Heart right ventricle (tissue), 16 donors: Measurements from ENCODE around the gene GGT6. TPM values are rescaled to one million over a fixed set of nuclear protein-coding genes. Genes with fewer than 3 reads are reported as not detected.

Source experiments
- ATAC-seq, 8 donors: fragments of 200-7000 bp; cut with Tn5 transposase; one replicate each; pipeline ENCODE4 v1.9.1; 2020; ENCODE audit warnings: mild to moderate bottlenecking in 8 of 8, moderate library complexity in 8 of 8, moderate number of reproducible peaks in 1 of 8
- DNase-seq, 2 donors: peaks; one replicate each; pipeline ENCODE4 v3.0.0-alpha.2; 2020
- H3K27ac ChIP-seq, 10 donors: fragments of 200-600 bp; sonication (generic) in 2 of 10; one replicate each; pipeline versions ENCODE4 v1.5.0 to v1.8.0; 2020 to 2022; ENCODE audit warnings: mild to moderate bottlenecking in 3 of 10
- H3K27me3 ChIP-seq, 7 donors: fragments of 200-600 bp; one replicate each; pipeline ENCODE4 v1.8.0; 2021 to 2022; ENCODE audit warnings: mild to moderate bottlenecking in 2 of 7
- H3K36me3 ChIP-seq, 9 donors: fragments of 200-600 bp; sonication (generic) in 1 of 9; one replicate each; pipeline versions ENCODE4 v1.5.0 to v1.8.0; 2020 to 2022; ENCODE audit warnings: mild to moderate bottlenecking in 2 of 9
- H3K4me1 ChIP-seq, 9 donors: fragments of 200-600 bp; sonication (generic) in 1 of 9; one replicate each; pipeline versions ENCODE4 v1.5.0 to v1.8.0; 2020 to 2022; ENCODE audit warnings: mild to moderate bottlenecking in 4 of 9
- H3K4me3 ChIP-seq, 10 donors: fragments of 200-600 bp; sonication (generic) in 2 of 10; one replicate each; pipeline versions ENCODE4 v1.5.0 to v1.8.0; 2020 to 2022; ENCODE audit warnings: mild to moderate bottlenecking in 7 of 10, moderate library complexity in 2 of 10
- H3K9me3 ChIP-seq, 11 donors: fragments of 200-600 bp in 10 of 11; sonication (generic) in 2 of 11; one replicate each; pipeline versions ENCODE4 v1.5.0 to v1.8.0; 2013 to 2022; ENCODE audit warnings: mild to moderate bottlenecking in 2 of 11, control low read depth in 1 of 11, moderate library complexity in 1 of 11
- CTCF ChIP-seq, 9 donors: fragments of 200-600 bp; sonication (generic) in 2 of 9; IDR thresholded peaks; one replicate each; pipeline versions ENCODE4 v1.5.0 to v1.8.0; 2021 to 2022; ENCODE audit warnings: antibody characterized with exemption in 9 of 9, mild to moderate bottlenecking in 5 of 9, moderate library complexity in 1 of 9
- WGBS, 2 donors: extraction: QIAGEN DNeasy Blood & Tissue Kit; methylation state at CpG; one replicate each; pipeline ENCODE4 v1.1.7; 2013; ENCODE audit warnings: inconsistent platforms in 1 of 2; 5-methylcytosine and 5-hydroxymethylcytosine counted together
- intact Hi-C, 10 donors: fragments of 100-400 bp; cut with DNase I; formaldehyde crosslinking; loops; one replicate each; pipeline versions ENCODE4 v1.11.1 to v1.14.2; 2022
- polyA plus RNA-seq, 2 donors: library from polyadenylated mRNA; stranded (reverse); fragments of 200-250 nt; gene quantifications; one replicate each; pipeline ENCODE4 v1.2.3, GENCODE V29; 2013
- total RNA-seq, 10 donors: library from RNA; stranded (reverse); fragmentation: NEBNext Ultra II Directional in 3 of 10; extraction: Animal tissue kit (Norgen Biotek cat#: 25700) in 3 of 10; gene quantifications; one replicate each; pipeline versions ENCODE4 v1.2.1 to v1.2.4, GENCODE V29; 2021 to 2023
- donor health status: Arrhythmogenic right ventricular cardiomyopathy.
- donor health status: ischemic (EF 13 %, LVEDD 7.1; RV severe dilation, severe dysfunction).
- donor health status: healthy with polysubstance abuse.
- donor health status: DM: no; HTN: yes; CAD: no.
- donor health status: DM: no; HTN: no; CAD: no.
- donor health status: ischemic (EF 25% LVEDD 6.9; RV normal size, moderate dysfunction).
- donor health status: ischemic (EF 25% LVEDD 5.7; RV mildly dilated, moderate dysfunction).
- donor health status: healthy.
- donor health status: DM: yes; HTN: yes; CAD: no.
- donor health status: Ischemic cardiomyopathy.
- donor health status: ischemic (EF 35%, LVEDD 5.7; RV mildly dilated, moderate dysfunction).
- donor health status: nonischemic (EF 11% LVEDD 7.7; RV severe dilation, severe dysfunction).
- donor health status: DM: yes; HTN: yes; CAD: no.
- donor health status: PGD.
- donor health status: ischemic (EF 29% LVEDD 5.4; RV normal size, mild dysfunction).
- donor health status: nonischemic (EF 23%, LVEDD 6.1; RV moderate dilation, normal function).

GGT6 gene
- total and polyA plus RNA-seq, 12 donors: 0.03 to 0.19 (median 0.12) TPM; not detected in 6

GRCh38 chr17:4553669-4554068, 6.7 kb downstream of the GGT6 start:
- intact Hi-C loops: loop anchor here in 1 of 10 donors (10.0 kb wide), 1 partner anchor 59 kb away; the partner anchor contains the start of gene SPNS2
- Histone ChIP-seq H3K27me3 (no peaks in the 10 kb centered on the region), H3K4me1 (peaks cover 7 to 24% (median 21%) of the 10 kb centered on the region in 9 donors), H3K36me3 (peaks cover 0 to 55% (median 28%) of the 10 kb centered on the region in 9 donors), H3K27ac (no peak overlapping the region), H3K4me3 (no peak overlapping the region), H3K9me3 (no peaks in the 10 kb centered on the region)
- ATAC-seq (no peak), DNase-seq (no peak)
- WGBS, 2 donors: 71 to 72% methylated on average over 9 of the region's 9 CpGs
- no peak for TF ChIP-seq CTCF (IDR thresholded peaks at IDR 0.05)

- DNase-seq (no peak), ATAC-seq (no peak)
- intact Hi-C loops: loop anchor here in 1 of 10 donors (10.0 kb wide), 1 partner anchor 57 kb away; the partner anchor contains the start of gene SPNS2
- 95% methylated on average over 27 of the region's 27 CpGs for whole genome bisulfite sequencing, 2 donors
- H3K4me1 ChIP-seq: peaks cover 7 to 24% (median 21%) of the 10 kb centered on the region in 9 donors
- H3K36me3 ChIP-seq: peaks cover 0 to 72% (median 40%) of the 10 kb centered on the region in 9 donors
- H3K9me3 ChIP-seq: no peaks in the 10 kb centered on the region
- no peaks in the 10 kb centered on the region for H3K27me3 ChIP-seq
- H3K27ac ChIP-seq: no peak overlapping the region
- H3K4me3 ChIP-seq: no peak overlapping the region
- no peak for TF ChIP-seq CTCF (IDR thresholded peaks at IDR 0.05)
Observed at GRCh38 chr17:4551796-4552525, 8.4 kb downstream of the GGT6 start.

GRCh38 chr17:4551141-4551540, 9.2 kb downstream of the GGT6 start:
- no peak for ATAC-seq
- no peak for TF ChIP-seq CTCF (IDR thresholded peaks at IDR 0.05)
- H3K4me1 ChIP-seq: peaks cover 7 to 22% (median 18%) of the 10 kb centered on the region in 9 donors
- peaks cover 0 to 81% (median 40%) of the 10 kb centered on the region in 9 donors for H3K36me3 ChIP-seq
- intact Hi-C loops: loop anchor here in 1 of 10 donors (10.0 kb wide), 1 partner anchor 56 kb away; the partner anchor contains the start of gene SPNS2
- H3K9me3 ChIP-seq: no peaks in the 10 kb centered on the region
- no peak for DNase-seq
- no peak overlapping the region for H3K4me3 ChIP-seq
- H3K27me3 ChIP-seq: no peaks in the 10 kb centered on the region
- no peak overlapping the region for H3K27ac ChIP-seq
- WGBS, 2 donors: 80 to 85% methylated on average over 8 of the region's 8 CpGs

GRCh38 chr17:4550534-4551039, 9.8 kb downstream of the GGT6 start:
- Histone ChIP-seq H3K27me3 (no peaks in the 10 kb centered on the region), H3K4me3 (no peak overlapping the region), H3K4me1 (peaks cover 5 to 16% (median 12%) of the 10 kb centered on the region in 9 donors), H3K27ac (no peak overlapping the region), H3K9me3 (no peaks in the 10 kb centered on the region), H3K36me3 (peaks cover 0 to 86% (median 40%) of the 10 kb centered on the region in 9 donors)
- DNase-seq (no peak), ATAC-seq (no peak)
- WGBS, 2 donors: 92 to 97% methylated on average over 16 of the region's 16 CpGs
- intact Hi-C loops: loop anchor here in 1 of 10 donors (10.0 kb wide), 1 partner anchor 56 kb away; the partner anchor contains the start of gene SPNS2
- TF ChIP-seq CTCF (IDR thresholded peaks at IDR 0.05): no peak
